GM18858 (cell line): ENCODE results near the gene FAHD2B.
"Not testable (repeated sequence)": the region's sequence is repeated elsewhere in the genome, so short reads cannot be mapped to it uniquely, and the experiment has no call there.

ENCODE experiments used
- ATAC-seq: cut with Tn5 transposase; IDR thresholded peaks from one replicate; pipeline ENCODE4 v1.9.1; 2021; ENCODE audit not compliant: unreplicated experiment

Gene FAHD2B, protein sequence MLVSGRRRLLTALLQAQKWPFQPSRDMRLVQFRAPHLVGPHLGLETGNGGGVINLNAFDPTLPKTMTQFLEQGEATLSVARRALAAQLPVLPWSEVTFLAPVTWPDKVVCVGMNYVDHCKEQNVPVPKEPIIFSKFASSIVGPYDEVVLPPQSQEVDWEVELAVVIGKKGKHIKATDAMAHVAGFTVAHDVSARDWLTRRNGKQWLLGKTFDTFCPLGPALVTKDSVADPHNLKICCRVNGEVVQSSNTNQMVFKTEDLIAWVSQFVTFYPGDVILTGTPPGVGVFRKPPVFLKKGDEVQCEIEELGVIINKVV

DNA sequence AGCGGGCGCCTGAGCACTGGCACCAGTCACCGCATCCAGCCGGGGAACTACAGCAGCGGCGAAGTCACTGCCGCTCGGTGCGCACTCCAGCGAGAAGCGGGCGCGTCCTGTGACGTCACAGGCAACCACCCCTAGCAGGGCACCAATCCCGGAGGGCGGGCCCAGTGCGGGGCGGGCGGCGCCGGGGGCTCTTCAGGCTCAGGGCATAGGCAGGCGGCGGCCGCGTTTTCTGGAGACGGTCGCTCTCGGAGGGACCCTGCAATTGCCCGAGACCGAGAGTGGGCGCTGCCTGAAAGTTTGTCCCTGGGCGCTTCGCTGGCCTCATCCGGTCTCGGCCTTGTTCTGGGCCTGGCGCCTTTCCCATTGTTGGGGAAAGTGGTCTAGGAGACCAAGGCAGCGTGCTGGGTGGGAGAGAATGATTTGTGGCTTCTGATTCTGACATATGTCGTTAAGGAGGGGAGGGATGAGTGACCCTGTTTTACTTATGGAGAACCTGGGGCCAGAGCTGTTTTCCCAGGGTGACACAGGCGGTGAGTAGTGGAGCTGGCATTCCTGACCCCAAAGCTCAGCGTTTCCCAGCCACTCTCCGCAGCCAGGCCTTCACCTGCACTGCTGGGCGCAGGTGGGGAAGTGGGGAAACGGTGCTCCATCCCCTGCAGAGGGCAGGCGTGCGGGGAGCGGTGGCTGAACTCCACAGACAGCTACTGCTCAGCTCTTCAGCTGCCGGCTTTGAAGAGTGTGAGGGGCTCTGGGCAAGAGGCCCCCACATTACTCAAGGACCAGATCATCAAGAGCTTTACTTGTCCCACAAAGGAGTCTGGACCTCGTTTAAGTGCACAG, at the start of gene FAHD2B:
FAHD2B (minus strand) TSS at position 111 of the 840 bp plus-strand sequence. CDS start 3,176 bp downstream, outside the sequence.
- not testable (repeated sequence) for ATAC-seq

DNA sequence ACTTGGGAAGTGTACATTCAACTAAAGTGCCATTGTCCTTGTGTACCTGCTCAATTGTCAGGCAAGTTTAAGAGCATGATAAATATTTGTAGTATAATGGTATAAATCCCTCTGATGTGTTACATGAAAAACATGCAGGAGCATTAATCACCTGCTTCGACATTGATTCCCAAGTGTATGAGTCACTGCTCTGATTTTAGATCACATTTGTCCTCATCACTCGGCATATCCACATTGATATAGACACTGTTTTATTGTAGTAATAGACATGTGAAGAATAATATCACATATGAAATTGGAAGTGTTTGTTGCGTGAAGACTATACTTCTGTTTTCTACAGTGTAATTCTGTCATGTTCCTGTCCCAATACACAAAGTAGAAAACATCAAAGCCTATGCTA, 49.3 kb upstream of the FAHD2B start:
- ATAC-seq: not testable (repeated sequence)

DNA sequence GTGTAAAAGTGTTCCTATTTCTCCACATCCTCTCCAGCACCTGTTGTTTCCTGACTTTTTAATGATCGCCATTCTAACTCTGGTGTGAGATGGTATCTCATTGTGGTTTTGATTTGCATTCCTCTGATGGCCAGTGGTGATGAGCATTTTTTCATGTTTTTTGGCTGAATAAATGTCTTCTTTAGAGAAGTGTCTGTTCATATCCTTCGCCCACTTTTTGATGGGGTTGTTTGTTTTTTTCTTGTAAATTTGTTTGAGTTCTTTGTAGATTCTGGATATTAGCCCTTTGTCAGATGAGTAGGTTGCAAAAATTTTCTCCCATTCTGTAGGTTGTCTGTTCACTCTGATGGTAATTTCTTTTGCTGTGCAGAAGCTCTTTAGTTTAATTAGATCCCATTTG, 34.4 kb upstream of the FAHD2B start:
- not testable (repeated sequence) for ATAC-seq

DNA sequence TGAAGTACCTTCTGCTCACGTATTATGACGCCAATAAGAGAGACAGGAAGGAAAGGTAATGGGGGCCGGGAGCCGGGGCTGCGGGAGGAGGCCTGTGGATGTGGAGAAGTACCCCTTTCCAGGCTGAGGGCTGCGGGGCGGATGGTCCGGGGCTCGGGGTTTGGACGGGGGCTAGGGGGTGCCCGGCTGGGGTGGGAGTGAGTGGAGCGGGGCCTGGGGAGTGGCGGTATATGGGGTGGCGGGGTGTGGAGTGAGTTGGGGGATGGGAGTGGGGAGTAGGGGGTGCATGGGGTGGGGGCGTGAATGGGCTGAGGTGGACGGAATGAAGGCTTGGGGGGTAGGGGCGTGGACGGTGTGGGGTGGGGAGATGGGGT, 19.2 kb upstream of the FAHD2B start:
- ATAC-seq: not testable (repeated sequence)

DNA sequence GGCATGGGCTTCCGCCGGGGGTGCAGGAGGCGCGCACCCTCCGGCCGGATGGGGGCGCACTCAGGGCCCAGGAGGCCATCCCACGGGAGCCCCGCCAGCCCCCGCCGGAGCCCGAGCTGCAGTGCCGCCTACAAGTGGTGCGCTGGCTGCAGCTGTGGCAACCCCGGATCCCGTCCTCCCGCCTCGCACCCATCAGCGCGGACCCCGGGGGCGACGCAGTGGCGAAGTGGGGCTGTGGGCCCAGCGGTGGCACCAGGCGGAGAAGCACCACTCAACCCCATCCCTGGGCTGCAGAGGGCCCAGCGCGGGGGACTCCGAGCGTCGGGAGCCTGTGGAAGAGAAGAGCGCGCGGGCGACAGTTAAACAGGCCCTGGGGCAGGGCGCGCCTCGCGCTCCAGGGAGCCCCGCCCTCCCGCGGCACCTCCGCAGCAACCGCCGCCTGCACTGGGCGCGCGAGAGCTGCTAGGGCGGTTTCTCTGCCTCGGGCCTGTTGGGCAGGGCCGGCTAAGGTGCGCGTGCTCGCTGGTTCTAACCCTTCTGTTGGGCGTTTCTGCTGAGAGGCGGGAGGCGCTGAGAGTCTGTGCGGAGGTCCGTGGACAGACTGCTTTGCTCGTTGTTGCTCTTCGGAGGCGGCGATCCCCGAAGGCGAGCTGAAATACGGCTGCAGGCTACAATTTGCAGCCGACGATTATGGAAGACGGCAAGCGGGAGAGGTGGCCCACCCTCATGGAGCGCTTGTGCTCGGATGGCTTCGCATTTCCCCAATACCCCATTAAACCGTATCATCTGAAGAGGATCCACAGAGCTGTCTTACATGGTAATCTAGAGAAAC, 18.6 kb upstream of the FAHD2B start, which contains the start of gene ANKRD36:
ANKRD36 (plus strand) TSS at position 104 of the 832 bp plus-strand sequence; CDS start at position 691, 587 bp downstream.
- ATAC-seq: peak; percentile 84

DNA sequence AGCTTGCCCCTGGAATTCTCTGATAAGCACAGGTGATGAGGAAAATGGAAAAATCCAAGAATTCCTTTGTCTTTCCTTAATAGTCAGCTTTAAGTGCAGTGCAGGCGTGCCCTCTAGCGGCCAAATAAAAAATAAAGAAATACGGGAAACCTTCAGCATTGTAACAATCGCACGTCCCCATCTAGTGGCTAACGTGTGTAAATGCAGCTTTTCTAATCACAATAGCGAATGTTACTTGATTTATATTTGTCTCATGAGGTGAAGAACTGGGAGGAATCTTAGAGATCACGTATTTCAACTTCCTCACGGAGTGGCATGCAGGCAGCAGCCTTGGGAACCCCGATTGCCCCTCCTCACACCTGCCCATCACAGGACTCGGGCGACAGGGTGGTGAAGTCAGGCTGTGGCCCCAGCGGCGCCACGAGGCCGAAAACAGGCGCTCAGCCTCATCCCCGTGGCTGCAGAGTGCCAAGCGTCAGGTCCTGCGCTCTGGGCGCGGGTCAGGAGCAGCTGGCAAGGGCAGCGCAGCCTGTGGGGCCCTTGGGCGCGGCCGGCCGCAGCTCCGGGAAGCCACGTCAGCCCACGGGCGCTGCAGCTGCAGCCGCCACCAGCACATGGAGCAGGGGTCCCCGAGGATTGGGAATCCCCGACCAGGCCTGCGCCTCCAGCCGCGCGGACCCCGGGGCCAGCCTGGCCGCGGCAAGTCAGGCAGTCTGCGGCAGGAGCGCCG, 17.8 kb upstream of the FAHD2B start:
- ATAC-seq: not testable (repeated sequence)

DNA sequence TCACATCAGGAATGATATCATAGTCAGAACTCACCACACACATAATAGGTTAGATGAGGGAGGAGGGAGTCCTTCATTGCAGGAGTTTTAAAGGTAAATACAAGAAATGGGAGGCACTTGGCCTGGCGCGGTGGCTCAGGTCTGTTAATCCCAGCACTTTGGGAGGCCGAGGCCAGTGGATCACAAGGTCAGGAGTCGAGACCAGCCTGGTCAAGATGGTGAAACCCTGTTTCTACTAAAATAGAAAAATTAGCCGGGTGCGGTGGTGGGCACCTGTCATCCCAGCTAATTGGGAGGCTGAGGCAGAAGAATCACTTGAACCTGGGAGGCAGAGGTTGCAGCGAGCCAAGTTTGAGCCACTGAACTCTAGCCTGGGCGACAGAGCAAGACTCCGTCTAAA, 16.6 kb upstream of the FAHD2B start:
- not testable (repeated sequence) for ATAC-seq

DNA sequence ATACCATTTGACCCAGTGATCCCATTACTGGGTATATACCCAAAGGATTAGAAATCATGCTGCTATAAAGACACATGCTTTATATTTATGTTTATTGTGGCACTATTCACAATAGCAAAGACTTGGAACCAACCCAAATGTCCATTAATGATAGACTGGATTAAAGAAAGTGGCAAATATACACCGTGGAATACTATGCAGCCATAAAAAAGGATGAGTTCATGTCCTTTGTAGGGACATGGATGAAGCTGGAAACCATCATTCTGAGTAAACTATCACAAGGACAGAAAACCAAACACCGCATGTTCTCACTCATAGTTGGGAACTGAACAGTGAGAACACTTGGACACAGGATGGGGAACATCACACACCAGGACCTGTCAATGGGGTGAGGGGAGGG, 12.2 kb upstream of the FAHD2B start:
- not testable (repeated sequence) for ATAC-seq

DNA sequence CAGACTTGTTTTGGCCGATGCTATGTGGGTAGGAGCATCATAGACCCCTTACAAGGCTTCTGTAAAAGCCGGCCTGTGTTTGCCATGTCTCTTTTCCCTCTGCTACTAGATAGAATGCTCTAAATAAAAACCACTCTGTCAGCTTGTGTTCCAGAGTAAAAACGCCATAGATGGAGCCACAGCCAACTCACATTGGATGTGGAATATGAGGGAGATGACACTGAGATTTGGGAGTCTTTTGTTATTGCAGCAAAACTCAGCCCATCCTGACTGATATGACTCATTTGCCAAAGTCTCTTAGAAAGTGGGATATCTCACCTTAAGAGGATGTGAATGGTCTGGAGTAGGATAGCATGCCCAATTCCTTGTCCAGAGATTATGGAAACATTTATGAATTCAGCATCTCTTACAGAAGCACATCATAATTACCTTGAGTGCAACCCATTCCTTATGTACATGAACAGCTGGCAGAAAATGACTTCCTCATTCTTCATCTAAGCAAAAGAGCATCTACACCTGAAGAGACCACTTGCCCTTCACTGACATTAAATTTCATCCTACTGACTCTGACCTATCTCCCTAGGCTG, 4.2 kb upstream of the FAHD2B start:
- not testable (repeated sequence) for ATAC-seq

DNA sequence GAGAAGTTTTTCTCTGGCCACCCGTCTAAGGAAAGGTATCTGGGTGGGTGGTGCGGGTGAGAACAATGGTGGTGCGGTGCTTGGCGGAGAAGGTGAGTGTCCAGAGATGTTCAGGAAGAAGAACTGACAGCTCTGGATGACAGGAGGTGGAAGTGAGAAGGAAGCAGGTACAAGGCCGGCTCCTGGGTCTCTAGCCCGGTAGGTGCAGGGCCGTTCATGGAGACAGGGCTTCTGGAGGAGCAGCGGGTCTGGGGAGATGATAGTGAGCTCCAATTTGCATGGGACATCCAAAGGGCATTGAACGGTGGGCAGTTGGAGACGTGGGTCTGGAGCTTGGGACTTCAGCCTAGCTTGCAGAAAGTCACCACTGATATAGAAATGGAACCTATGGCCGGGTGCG, 979 bp upstream of the FAHD2B start:
- no peak for ATAC-seq

DNA sequence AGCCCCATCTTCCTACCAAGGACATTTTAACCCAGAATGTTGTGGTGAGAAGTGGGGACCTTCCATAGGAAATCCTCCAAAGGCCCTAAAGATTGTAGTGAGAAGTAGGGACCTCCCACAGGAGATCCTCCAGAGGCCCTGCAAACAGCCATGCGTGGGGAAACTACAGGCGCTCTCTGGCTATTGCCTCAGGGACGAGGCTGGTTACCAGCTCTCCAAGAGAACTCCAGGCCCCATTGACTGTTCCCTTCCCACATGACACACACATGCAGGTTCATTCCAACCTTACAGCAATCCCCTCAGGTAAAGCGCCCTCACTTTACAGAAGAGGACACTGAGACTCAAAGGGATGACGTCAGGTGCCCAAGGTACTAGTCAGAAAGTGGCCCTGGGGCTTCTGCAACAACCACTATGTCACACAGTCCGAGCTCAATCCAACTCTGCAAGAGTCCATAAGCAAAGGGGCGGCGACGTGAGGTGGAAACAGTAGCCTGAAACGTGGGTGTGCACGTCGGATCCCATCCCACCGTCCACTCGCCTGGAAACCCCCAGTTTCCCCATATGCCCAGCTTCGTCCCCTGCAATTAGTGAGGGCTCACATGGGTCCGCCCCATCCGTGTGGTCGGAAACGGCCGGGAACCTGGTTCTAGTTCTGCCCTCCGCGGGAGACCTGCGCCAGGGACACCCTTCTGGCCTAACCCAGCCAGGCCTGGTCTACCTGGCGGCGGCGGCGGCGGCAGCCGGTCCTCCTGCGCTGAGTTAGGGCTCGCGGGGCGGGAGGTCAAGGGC, 505 bp downstream of the FAHD2B start:
- not testable (repeated sequence) for ATAC-seq

DNA sequence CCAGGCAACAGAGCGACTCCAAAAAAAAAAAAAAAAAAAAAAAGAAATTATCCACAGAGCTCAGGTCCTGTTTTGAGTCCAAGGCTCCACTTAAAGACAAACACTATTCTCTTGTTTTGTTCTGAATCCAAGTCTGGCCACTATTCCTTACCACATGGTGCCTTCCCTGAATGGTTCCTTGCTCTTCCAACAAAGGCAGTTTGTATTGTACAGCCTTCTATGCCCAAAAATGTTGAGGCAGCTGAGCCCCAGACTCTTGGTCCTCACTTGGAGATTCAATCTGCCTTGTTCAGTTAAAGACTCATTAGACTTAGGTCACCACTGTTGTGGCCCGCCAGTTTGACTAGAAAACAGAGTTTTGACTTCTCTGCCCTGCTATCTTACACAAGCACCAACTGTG, 1.7 kb downstream of the FAHD2B start:
- not testable (repeated sequence) for ATAC-seq

DNA sequence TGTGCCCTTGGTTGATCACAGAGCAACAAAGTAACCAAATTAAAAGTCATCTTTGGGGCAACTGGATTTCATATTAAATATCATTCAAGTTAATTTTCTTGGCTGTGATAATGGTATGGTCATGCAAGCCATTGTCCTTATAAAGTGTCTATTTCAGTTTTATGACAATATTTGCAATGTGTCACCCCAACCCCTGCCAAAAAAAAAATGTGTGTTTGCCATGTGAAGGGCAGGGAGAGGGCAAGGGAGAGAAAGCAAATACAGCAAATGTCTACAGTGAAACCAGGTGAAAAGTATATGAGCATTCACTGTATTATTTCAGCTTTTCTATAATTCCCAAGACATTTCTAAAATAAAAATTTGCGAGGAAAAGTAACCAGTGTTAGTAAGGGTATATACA, 6.0 kb downstream of the FAHD2B start:
- not testable (repeated sequence) for ATAC-seq

DNA sequence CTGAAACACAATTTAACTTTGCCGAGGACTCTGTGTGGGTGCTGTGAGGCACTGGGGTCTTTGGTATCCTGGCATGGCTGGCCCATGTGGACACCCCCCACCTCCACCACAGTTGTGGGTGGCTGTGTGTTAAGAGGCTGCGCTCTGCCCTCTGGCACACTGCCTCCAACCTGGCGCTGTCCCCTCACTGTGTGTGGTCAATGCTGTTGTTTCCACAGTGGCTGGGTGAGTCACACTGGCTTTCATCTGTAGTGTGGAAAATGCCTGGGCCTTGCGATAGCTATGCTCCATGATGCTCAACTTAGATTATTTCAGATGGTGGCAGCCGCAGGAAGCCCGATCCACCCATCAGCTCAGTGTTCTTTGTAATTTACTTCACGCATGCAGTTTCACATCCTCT, 9.6 kb downstream of the FAHD2B start:
- ATAC-seq: not testable (repeated sequence)

DNA sequence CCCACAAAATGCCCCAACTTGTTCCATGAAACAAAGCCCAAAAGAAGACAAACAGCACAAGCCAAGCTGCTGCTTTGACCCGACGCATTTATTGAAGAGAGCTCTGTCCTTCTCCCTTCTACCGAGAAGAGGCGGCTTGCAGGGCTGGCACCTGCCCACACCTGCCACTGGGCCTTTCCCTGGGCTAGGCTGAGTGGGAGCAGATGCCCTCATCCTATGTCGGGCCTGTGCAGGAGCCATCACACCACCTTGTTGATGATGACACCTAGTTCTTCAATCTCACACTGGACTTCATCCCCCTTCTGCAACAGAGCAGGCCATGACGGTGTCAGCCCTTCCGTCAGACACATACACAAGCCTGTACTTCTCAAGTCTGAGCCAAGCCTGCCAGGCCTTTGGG, 11.2 kb downstream of the FAHD2B start:
- not testable (repeated sequence) for ATAC-seq

DNA sequence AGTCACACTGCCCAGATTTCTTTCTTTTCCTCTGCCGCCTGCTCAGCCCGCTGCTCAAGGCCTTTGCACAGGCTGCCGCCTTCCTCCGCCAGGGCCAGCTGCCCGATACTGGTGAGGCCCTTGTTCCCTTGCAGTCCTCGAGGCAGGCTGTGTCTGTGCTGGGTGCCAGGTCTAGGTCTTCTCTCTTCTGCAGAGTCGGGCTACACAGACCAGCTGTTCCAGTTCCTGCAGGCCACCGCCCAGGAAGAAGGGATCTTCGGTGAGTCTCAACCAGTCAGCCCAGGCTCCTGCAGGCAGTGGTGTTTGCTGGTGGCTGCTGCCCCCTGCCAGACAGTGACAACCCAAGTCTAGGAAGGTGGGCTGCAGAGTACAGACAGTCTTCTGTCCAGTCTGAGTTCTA, 12.5 kb downstream of the FAHD2B start:
- ATAC-seq: not testable (repeated sequence)

DNA sequence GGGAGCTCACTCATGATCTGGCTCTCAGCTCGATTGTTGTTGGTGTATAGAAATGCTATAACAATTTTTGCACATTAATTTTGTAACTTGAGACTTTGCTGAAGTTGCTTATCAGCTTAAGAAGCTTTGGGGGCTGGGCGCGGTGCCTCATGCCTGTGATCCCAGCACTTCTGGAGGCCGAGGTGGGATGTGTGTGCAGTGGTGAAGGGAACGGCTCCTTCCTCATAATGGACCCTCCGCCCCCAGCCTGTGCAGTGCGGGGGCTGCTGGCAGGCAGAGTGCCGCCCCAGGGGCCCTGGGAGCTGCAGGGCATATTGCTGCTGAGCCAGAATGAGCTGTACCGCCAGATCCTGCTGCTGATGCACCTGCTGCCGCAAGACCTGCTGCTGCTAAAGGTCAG, 13.8 kb downstream of the FAHD2B start:
- ATAC-seq: not testable (repeated sequence)

DNA sequence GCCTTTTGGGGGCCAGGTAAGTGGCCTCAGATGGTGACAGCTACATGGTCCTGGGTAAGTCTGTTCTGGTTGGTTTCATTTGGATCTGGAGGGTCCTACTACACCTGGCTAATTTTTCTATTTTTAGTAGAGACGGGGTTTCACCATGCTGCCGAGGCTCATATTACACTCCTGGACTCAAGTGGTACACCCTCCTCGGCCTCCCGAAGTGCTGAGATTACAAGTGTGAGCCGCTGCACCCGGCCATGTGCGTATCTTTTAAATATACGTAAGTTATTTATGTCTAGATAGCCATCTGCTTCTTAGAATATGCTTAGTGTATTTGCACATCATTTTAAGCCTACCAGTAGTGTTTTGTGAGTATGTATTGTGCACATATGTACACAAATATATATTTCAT, 17.5 kb downstream of the FAHD2B start:
- ATAC-seq: not testable (repeated sequence)

DNA sequence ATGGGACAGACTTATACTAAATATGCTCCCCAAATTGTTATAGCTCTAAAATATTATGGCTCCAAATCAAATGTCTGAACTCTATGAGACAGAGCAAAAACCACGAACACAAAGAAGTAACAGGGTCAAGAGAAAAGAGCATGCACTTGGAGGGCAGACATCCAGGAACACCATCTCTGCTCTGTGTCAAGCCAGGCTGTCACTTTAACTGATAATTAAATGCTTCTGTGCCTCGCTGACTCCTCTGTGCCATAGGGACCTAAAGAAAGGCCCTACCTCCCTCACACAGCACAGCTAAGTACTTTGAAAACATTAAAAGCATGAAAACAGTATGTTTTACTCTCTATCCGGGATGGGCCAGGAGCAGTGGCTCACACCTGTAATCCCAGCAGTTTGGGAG, 23.8 kb downstream of the FAHD2B start:
- not testable (repeated sequence) for ATAC-seq
